Umbilical cord (tissue), 2 donors: ENCODE data around the gene ECE2. TPM values are rescaled to one million over a fixed set of nuclear protein-coding genes. Genes with fewer than 3 reads are reported as not detected.

Source experiments
- DNase-seq: peaks from one replicate; pipeline ENCODE4 v3.0.0-alpha.2; 2015; ENCODE audit warnings: low spot score
- total RNA-seq: library from RNA; depleted of rRNA; stranded (reverse); fragments of >200 nt; gene quantifications from one replicate; pipeline ENCODE4 v1.2.3, GENCODE V29; 2014; ENCODE audit warnings: low replicate concordance; ENCODE audit not compliant: insufficient read depth

Gene ECE2
- total RNA-seq, 1 donor from 2014 or later = not detected

GRCh38 chr3:184240384-184241140 lies 35.3 kb upstream of the ECE2 start:
- peak; percentile 52 for DNase-seq

- DNase-seq = no peak
These were observed 34.7 kb upstream of the ECE2 start for GRCh38 chr3:184241141-184241446.

GRCh38 chr3:184241447-184242296 lies 34.1 kb upstream of the ECE2 start:
- DNase-seq = peak; percentile 15

GRCh38 chr3:184242297-184242685 lies 33.5 kb upstream of the ECE2 start:
- DNase-seq = no peak

- DNase-seq = peak; percentile 85
These were observed 27.1 kb upstream of the ECE2 start, which contains the start of gene ALG3 for GRCh38 chr3:184248454-184249411. TSS of gene ALG3 (minus strand) at chr3:184248962. CDS start at chr3:184248940, 22 bp downstream.

- DNase-seq = peak; percentile 98
These were observed 26.2 kb upstream of the ECE2 start, which contains the start of gene EEF1AKMT4 for GRCh38 chr3:184249412-184250166. TSS of gene EEF1AKMT4 (plus strand) at chr3:184249672. CDS start at chr3:184249695, 23 bp downstream.

- DNase-seq = peak; percentile 86
These were observed 25.5 kb upstream of the ECE2 start for GRCh38 chr3:184250167-184250828.

GRCh38 chr3:184255291-184256039 lies 20.4 kb upstream of the ECE2 start:
- DNase-seq = no peak

GRCh38 chr3:184257083-184257915 lies 18.5 kb upstream of the ECE2 start:
- DNase-seq = no peak

GRCh38 chr3:184258926-184259325 lies 16.9 kb upstream of the ECE2 start:
- DNase-seq = no peak

GRCh38 chr3:184259396-184259877 lies 16.4 kb upstream of the ECE2 start:
- no peak for DNase-seq

- peak; percentile 12 for DNase-seq
These were observed 15.7 kb upstream of the ECE2 start for GRCh38 chr3:184259878-184260723.

GRCh38 chr3:184260724-184261269 lies 15.0 kb upstream of the ECE2 start:
- DNase-seq = no peak

- peak; percentile 10 for DNase-seq
These were observed 14.5 kb upstream of the ECE2 start, which contains the start of gene CAMK2N2 for GRCh38 chr3:184261270-184261853. TSS of gene CAMK2N2 (minus strand) at chr3:184261553. CDS start at chr3:184261285, 268 bp downstream.

GRCh38 chr3:184261854-184262763 lies 13.7 kb upstream of the ECE2 start:
- DNase-seq = no peak
